H9 (cell line): ENCODE data around the gene FARS2. TPM values are rescaled to one million over a fixed set of nuclear protein-coding genes. Genes with fewer than 3 reads are reported as not detected.

Experiments
- DNase-seq: peaks from one replicate; pipeline ENCODE4 v3.0.0-alpha.2; 2017
- H2AFZ ChIP-seq: one replicate; pipeline ENCODE4 v1.6.1; 2013; ENCODE audit warnings: mild to moderate bottlenecking, low read length, control low read depth, moderate library complexity
- H2AK5ac ChIP-seq: 2 replicates; pipeline ENCODE4 v1.6.1; 2013; ENCODE audit warnings: low read length, control low read depth, mixed read lengths; ENCODE audit not compliant: insufficient read length
- H2BK120ac ChIP-seq: one replicate; pipeline ENCODE4 v1.6.1; 2013; ENCODE audit warnings: low read depth, mild to moderate bottlenecking, low read length, control low read depth, inconsistent platforms; ENCODE audit not compliant: poor library complexity, severe bottlenecking
- H2BK12ac ChIP-seq: 2 replicates; pipeline ENCODE4 v1.6.1; 2013; ENCODE audit warnings: low read length, control low read depth, mixed read lengths, low read depth; ENCODE audit not compliant: insufficient read length
- H2BK15ac ChIP-seq: 2 replicates; pipeline ENCODE4 v1.6.1; 2013; ENCODE audit warnings: low read depth, low read length, control low read depth
- H2BK20ac ChIP-seq: one replicate; pipeline ENCODE4 v1.6.1; 2013; ENCODE audit warnings: low read depth, mild to moderate bottlenecking, low read length, control low read depth, inconsistent platforms; ENCODE audit not compliant: poor library complexity, severe bottlenecking
- H2BK5ac ChIP-seq: 2 replicates; pipeline ENCODE4 v1.6.1; 2013; ENCODE audit warnings: low read length, control low read depth, mixed read lengths; ENCODE audit not compliant: insufficient read length
- H3K14ac ChIP-seq: 2 replicates; pipeline ENCODE4 v1.6.1; 2013; ENCODE audit warnings: low read length, control low read depth; ENCODE audit not compliant: insufficient read depth
- H3K18ac ChIP-seq: 2 replicates; pipeline ENCODE4 v1.6.1; 2013; ENCODE audit warnings: low read depth, mild to moderate bottlenecking, mixed read lengths, low read length, control low read depth; ENCODE audit not compliant: insufficient read length
- H3K23ac ChIP-seq: 2 replicates; pipeline ENCODE4 v1.6.1; 2013; ENCODE audit warnings: low read length, control low read depth, mixed read lengths, low read depth; ENCODE audit not compliant: insufficient read length
- H3K23me2 ChIP-seq: 2 replicates; pipeline ENCODE4 v1.6.1; 2013; ENCODE audit warnings: low read depth, mild to moderate bottlenecking, mixed read lengths, low read length, control low read depth; ENCODE audit not compliant: insufficient read length, poor library complexity, severe bottlenecking
- H3K27ac ChIP-seq: 2 replicates; pipeline ENCODE4 v1.5.1; 2013; ENCODE audit warnings: low read length, control low read depth, mixed read lengths, low read depth; ENCODE audit not compliant: insufficient read length
- H3K27me3 ChIP-seq: 2 replicates; pipeline ENCODE4 v1.6.1; 2013; ENCODE audit warnings: low read length, control low read depth, inconsistent platforms; ENCODE audit not compliant: insufficient read depth
- H3K4ac ChIP-seq: 2 replicates; pipeline ENCODE4 v1.6.1; 2013; ENCODE audit warnings: low read depth, mild to moderate bottlenecking, control low read depth, inconsistent platforms, low read length, moderate library complexity
- H3K4me1 ChIP-seq: 2 replicates; pipeline ENCODE4 v1.6.1; 2013; ENCODE audit warnings: low read length, control low read depth, inconsistent platforms; ENCODE audit not compliant: insufficient read depth
- H3K4me2 ChIP-seq: 2 replicates; pipeline ENCODE4 v1.6.1; 2013; ENCODE audit warnings: low read length, control low read depth, mixed read lengths; ENCODE audit not compliant: insufficient read length, insufficient read depth
- H3K56ac ChIP-seq: 2 replicates; pipeline ENCODE4 v1.6.1; 2013; ENCODE audit warnings: low read depth, mild to moderate bottlenecking, mixed read lengths, low read length, control low read depth; ENCODE audit not compliant: insufficient read length
- H3K79me1 ChIP-seq: 2 replicates; pipeline ENCODE4 v1.6.1; 2013; ENCODE audit warnings: low read depth, mild to moderate bottlenecking, moderate library complexity, low read length, control low read depth, inconsistent platforms; ENCODE audit not compliant: insufficient read depth, poor library complexity, severe bottlenecking
- H3K79me2 ChIP-seq: 2 replicates; pipeline ENCODE4 v1.6.1; 2013; ENCODE audit warnings: low read length, control low read depth, inconsistent platforms; ENCODE audit not compliant: insufficient read depth
- H3K9ac ChIP-seq: 2 replicates; pipeline ENCODE4 v1.6.1; 2013; ENCODE audit warnings: low read length, control low read depth, mixed read lengths; ENCODE audit not compliant: insufficient read length; ENCODE audit errors: extremely low read depth
- H3K9me3 ChIP-seq: one replicate; pipeline ENCODE4 v1.6.1; 2013; ENCODE audit warnings: low read depth, low read length, inconsistent platforms; ENCODE audit not compliant: control insufficient read depth
- H3T11ph ChIP-seq: one replicate; pipeline ENCODE4 v1.6.1; 2013; ENCODE audit warnings: mild to moderate bottlenecking, low read length, control low read depth, inconsistent platforms
- H4K20me1 ChIP-seq: one replicate; pipeline ENCODE4 v1.6.1; 2013; ENCODE audit not compliant: control insufficient read depth, insufficient read length, insufficient read depth
- H4K5ac ChIP-seq: 2 replicates; pipeline ENCODE4 v1.6.1; 2013; ENCODE audit warnings: low read depth, mild to moderate bottlenecking, mixed read lengths, low read length, control low read depth; ENCODE audit not compliant: insufficient read length
- H4K8ac ChIP-seq: replicated peaks from 2 replicates; pipeline ENCODE4 v1.6.1; 2013; ENCODE audit warnings: low read length, control low read depth, mixed read lengths, low read depth; ENCODE audit not compliant: insufficient read length
- H4K91ac ChIP-seq: 2 replicates; pipeline ENCODE4 v1.6.1; 2013; ENCODE audit warnings: low read depth, mild to moderate bottlenecking, moderate library complexity, mixed read lengths, low read length, control low read depth; ENCODE audit not compliant: insufficient read length
- H3K27ac Mint-ChIP-seq, 3 experiments: 2 replicates in 2 of 3; 3 replicates in 1 of 3; pipeline ENCODE4 v1.8.0; 2020 to 2021; ENCODE audit warnings: mixed read lengths in 3 of 3, mild to moderate bottlenecking in 1 of 3, moderate library complexity in 1 of 3
- H3K27me3 Mint-ChIP-seq: 2 replicates; pipeline ENCODE4 v1.8.0; 2021; ENCODE audit warnings: low read depth, mild to moderate bottlenecking, moderate library complexity, mixed read lengths
- H3K36me3 Mint-ChIP-seq, 3 experiments: 2 replicates in 2 of 3; 3 replicates in 1 of 3; pipeline ENCODE4 v1.8.0; 2020 to 2021; ENCODE audit warnings: low read depth in 3 of 3, mixed read lengths in 3 of 3; ENCODE audit not compliant: insufficient read depth in 1 of 3
- H3K4me1 Mint-ChIP-seq, 2 experiments: 2 replicates each; pipeline ENCODE4 v1.8.0; 2020; ENCODE audit warnings: mixed read lengths in 2 of 2
- H3K4me3 Mint-ChIP-seq, 2 experiments: 2 replicates in 1 of 2; 3 replicates in 1 of 2; pipeline ENCODE4 v1.8.0; 2020 to 2021; ENCODE audit warnings: mild to moderate bottlenecking in 2 of 2, mixed read lengths in 2 of 2, moderate library complexity in 1 of 2
- H3K9me3 Mint-ChIP-seq, 2 experiments: 2 replicates in 1 of 2; 3 replicates in 1 of 2; pipeline ENCODE4 v1.8.0; 2020; ENCODE audit warnings: mild to moderate bottlenecking in 2 of 2, mixed read lengths in 2 of 2, moderate library complexity in 1 of 2
- CTCF ChIP-seq: fragments of 200-600 bp; sonication (generic); conservative IDR thresholded peaks from 3 replicates; pipeline ENCODE4 v1.8.0; 2021; ENCODE audit warnings: antibody characterized with exemption, mild to moderate bottlenecking
- WGBS: extraction: QIAGEN DNeasy Blood & Tissue Kit; methylation state at CpG from one replicate; pipeline ENCODE4 v1.1.7; 2013; ENCODE audit warnings: missing lambda C conversion rate, low lambda C conversion rate, mixed read lengths; ENCODE audit not compliant: insufficient read length; ENCODE audit errors: extremely low coverage; 5-methylcytosine and 5-hydroxymethylcytosine counted together
- total RNA-seq: library from RNA; stranded (reverse); gene quantifications from 2 replicates; pipeline ENCODE4 v1.2.1, GENCODE V29; 2021

The FARS2 gene
- total RNA-seq, 1 experiment from 2014 or later, result 8.5 TPM

GRCh38 chr6:5383856-5384255, 122.5 kb downstream of the FARS2 start:
- WGBS, result no CpG with 5 or more reads among the region's 1 CpG
- H3K23ac ChIP-seq, result no peak overlapping the region
- H2BK120ac ChIP-seq, result no peak overlapping the region
- Mint-ChIP-seq H3K27ac (no peak overlapping the region), H3K4me3 (no peak overlapping the region), H3K9me3 (0 out of 5 replicates have a peak, but pooled peaks cover 0 to 3% of the 10 kb centered on the region in 2 experiments), H3K27me3 (no peaks in the 10 kb centered on the region), H3K36me3 (peaks cover 0 to 4% (median 2%) of the 10 kb centered on the region in 3 experiments; a peak in 1 of 7 replicates), H3K4me1 (peaks cover 7 to 8% of the 10 kb centered on the region in 2 experiments)
- no peaks in the 10 kb centered on the region for H3K4me1 ChIP-seq
- H4K91ac ChIP-seq, result no peak overlapping the region
- H4K20me1 ChIP-seq, result no peaks in the 10 kb centered on the region
- no peak overlapping the region for H4K5ac ChIP-seq
- no peak overlapping the region for H3K9ac ChIP-seq
- no peak overlapping the region for H2AFZ ChIP-seq
- DNase-seq, result no peak
- H3K79me2 ChIP-seq, result no peaks in the 10 kb centered on the region
- no peak overlapping the region for H3K4ac ChIP-seq
- H2BK12ac ChIP-seq, result no peak overlapping the region
- H3K27ac ChIP-seq, result no peak overlapping the region
- H2BK15ac ChIP-seq, result no peak overlapping the region
- H4K8ac ChIP-seq, result no peak overlapping the region
- H3K79me1 ChIP-seq, result no peaks in the 10 kb centered on the region
- no peak overlapping the region for H2AK5ac ChIP-seq
- H3K56ac ChIP-seq, result no peak overlapping the region
- no peak overlapping the region for H2BK5ac ChIP-seq
- H2BK20ac ChIP-seq, result no peak overlapping the region
- no peak for TF ChIP-seq CTCF
- no peak overlapping the region for H3K4me2 ChIP-seq
- H3K27me3 ChIP-seq, result no peaks in the 10 kb centered on the region
- no peak overlapping the region for H3K14ac ChIP-seq
- no peak overlapping the region for H3K18ac ChIP-seq
- H3K23me2 ChIP-seq, result no peaks in the 10 kb centered on the region
- H3T11ph ChIP-seq, result no peak overlapping the region
- H3K9me3 ChIP-seq, result no peaks in the 10 kb centered on the region
